Measurements from ENCODE around the gene ZNF792.
"Not testable (repeated sequence)": the region's sequence is repeated elsewhere in the genome, so short reads cannot be mapped to it uniquely, and the experiment has no call there.

Gene ZNF792

GRCh38 chr19:34925278-34925855 lies 38.7 kb downstream of the ZNF792 start:
- DNase-seq (ENCODE audit: low read depth), result no peak

DNA sequence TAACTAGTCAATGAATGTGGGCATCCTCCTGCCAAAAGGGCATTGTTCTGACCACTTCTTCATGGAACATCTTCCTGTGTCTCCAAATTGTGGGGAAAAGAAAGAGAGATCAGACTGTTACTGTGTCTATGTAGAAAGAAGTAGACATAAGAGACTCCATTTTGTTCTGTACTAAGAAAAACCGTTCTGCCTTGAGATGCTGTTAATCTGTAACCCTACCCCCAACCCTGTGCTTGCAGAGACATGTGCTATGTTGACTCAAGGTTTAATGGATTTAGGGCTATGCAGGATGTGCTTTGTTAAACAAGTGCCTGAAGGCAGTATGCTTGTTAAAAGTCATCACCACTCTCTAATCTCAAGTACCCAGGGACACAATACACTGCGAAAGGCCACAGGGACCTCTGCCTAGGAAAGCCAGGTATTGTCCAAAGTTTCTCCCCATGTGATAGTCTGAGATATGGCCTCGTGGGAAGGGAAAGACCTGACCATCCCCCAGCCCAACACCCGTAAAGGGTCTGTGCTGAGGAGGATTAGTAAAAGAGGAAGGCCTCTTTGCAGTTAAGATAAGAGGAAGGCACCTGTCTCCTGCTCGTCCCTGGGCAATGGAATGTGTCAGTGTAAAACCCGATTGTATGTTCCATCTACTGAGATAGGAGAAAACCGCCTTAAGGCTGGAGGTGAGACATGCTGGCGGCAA lies 43.8 kb downstream of the ZNF792 start:
- DNase-seq (ENCODE audit: low read depth), result not testable (repeated sequence)

- DNase-seq (ENCODE audit: low read depth), result no peak
Observed at GRCh38 chr19:34918190-34918589, 45.8 kb downstream of the ZNF792 start.

DNA sequence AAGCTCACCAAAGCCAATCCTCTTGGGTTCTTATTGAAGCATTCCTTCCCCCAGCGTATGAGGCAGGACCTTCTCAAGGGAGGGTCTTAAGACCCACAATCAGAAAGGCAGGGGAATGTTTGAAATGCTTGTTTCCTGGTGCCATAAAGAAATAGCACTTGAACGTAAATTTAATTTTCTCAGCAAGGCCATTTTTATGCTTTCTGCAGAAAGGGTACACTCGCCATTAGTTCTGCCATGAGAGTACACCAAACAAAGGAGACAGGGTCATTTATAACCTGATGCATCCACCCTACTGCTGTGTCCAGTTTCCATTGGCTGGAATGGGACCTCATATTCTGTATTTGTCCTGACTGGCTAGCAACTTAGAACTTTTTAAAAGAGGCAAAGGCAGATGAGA lies 46.9 kb downstream of the ZNF792 start:
- DNase-seq (ENCODE audit: low read depth), result not testable (repeated sequence)

DNA sequence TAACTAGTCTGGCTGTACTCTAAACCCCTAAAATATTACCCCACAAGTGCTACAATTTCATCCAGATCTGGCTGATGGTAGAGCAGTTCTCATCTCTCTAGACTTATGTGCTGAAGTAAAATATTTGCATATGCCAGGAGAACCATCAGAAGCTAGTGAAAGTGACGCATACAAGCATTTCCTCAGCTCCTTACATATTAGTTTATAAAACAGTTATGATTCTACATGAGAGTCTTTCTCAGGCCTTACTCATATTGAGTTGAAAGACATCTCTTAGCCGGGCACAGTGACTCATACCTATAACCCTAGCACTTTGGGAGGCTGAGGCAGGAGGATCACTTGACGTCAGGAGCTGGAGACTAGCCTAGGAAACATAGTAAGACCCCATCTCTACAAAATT lies 53.3 kb downstream of the ZNF792 start:
- peak; percentile 10 for DNase-seq (ENCODE audit: low read depth)
